ENCODE measurements around the gene KRTAP5-8. TPM values are rescaled to one million over a fixed set of nuclear protein-coding genes. Genes with fewer than 3 reads are reported as not detected.

Gene KRTAP5-8
- total RNA-seq, 1 experiment from 2014 or later: not detected

DNA sequence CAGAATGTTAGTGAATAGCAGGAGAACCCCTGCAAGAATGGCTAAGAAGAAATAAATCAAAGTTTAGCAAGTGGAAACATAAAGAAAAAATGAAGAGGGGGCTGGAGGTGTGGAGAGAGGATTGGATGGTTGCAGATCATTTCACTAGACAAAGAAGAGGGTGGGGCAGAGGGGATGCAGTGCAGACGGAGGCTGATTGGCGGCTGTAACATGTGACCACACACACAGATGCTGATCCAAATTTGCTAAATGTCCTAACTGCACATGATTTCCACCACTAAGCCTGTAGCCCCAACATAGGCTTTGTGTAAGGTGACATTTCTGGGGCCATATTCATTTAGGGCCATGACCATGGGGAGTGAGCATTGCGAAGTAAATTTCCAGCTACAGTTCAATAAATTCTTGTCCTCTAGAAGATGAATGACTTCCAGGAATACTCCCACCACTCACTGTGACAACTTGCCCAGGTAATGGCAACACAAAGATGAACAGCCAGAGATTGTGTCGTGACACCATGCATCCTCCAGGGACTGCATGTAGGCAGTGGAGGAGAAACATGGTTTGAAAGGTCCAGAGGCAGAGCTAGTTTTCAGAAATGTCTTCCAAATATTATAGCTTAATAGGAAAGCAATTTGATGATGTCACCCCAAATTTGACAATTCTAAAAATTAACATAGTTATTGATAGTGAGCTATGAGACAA, 38.0 kb downstream of the KRTAP5-8 start:
- RAD21 ChIA-PET (ENCODE audit: low non-redundant PET in 1 of 2, low total read pairs in 2 of 2, uncharacterized antibody in 2 of 2, unreplicated experiment in 2 of 2): no interaction called here
- no peak overlapping the region for H3K27ac ChIP-seq (ENCODE audit: low read depth, low read length)
- BruUV-seq (replicated peaks): no TSS peak

More for the DNA sequence above, 38.0 kb downstream of the KRTAP5-8 start:
- Histone ChIP-seq H3K9me3 (ENCODE audit: control insufficient read depth in 1 of 2, insufficient read depth in 1 of 2, low read depth in 1 of 2, low read length in 2 of 2) (no peaks in the 10 kb centered on the region), H3K9me2 (ENCODE audit: insufficient read depth) (no peaks in the 10 kb centered on the region), H3K36me3 (ENCODE audit: control insufficient read depth in 1 of 2, insufficient read depth in 2 of 2, low read length in 2 of 2) (no peaks in the 10 kb centered on the region), H3K79me2 (ENCODE audit: insufficient read depth, low read length) (no peaks in the 10 kb centered on the region), H3K4me1 (ENCODE audit: control insufficient read depth in 1 of 2, insufficient read depth in 2 of 2, low read length in 2 of 2) (peaks cover 0 to 4% of the 10 kb centered on the region in 2 experiments; a peak in 1 of 4 replicates), H3K27me3 (ENCODE audit: insufficient read depth, low read length) (peaks cover 7% of the 10 kb centered on the region; the same call in 1 of the 2 replicates), H3K4me2 (ENCODE audit: low read length) (no peak overlapping the region), H3K4me3 (replicated peaks in 1 of 2; ENCODE audit: low read depth in 1 of 2, low read length in 2 of 2) (no peak overlapping the region), H4K20me1 (ENCODE audit: insufficient read depth) (no peaks in the 10 kb centered on the region), H2AFZ (ENCODE audit: low read depth, low read length, poor library complexity, severe bottlenecking) (no peak overlapping the region), H3K9ac (ENCODE audit: low read length) (no peak overlapping the region)
- DNase-seq (ENCODE audit: low read depth, low spot score): no peak
- CTCF ChIA-PET: interaction anchor here (1.4 kb wide), 1 partner anchor 12 kb away, joined by 4 read pairs; no protein-coding TSS in a partner anchor
- TF ChIP-seq POLR2AphosphoS5 (IDR thresholded peaks at IDR 0.05; ENCODE audit: low read depth, low read length) (no peak), POLR2A (IDR thresholded peaks at IDR 0.05; ENCODE audit: borderline replicate concordance, extremely low read depth, insufficient read depth, insufficient read length) (no peak), FOSL1 (IDR thresholded peaks at IDR 0.05; ENCODE audit: low read depth) (no peak), TCF7L2 (IDR thresholded peaks at IDR 0.05; ENCODE audit: borderline replicate concordance, extremely low read depth, insufficient read depth, insufficient read length) (no peak), JUND (IDR thresholded peaks at IDR 0.05) (no peak), CEBPB (IDR thresholded peaks at IDR 0.05; ENCODE audit: low read depth) (no peak), EZH2phosphoT487 (IDR thresholded peaks at IDR 0.05; ENCODE audit: borderline replicate concordance) (no peak), ELF1 (IDR thresholded peaks at IDR 0.05; ENCODE audit: borderline replicate concordance, low read depth) (no peak), EZH2 (IDR thresholded peaks at IDR 0.05) (no peak), EGR1 (IDR thresholded peaks at IDR 0.05; ENCODE audit: low read depth) (no peak), ZNF274 (IDR thresholded peaks at IDR 0.05; ENCODE audit: low read depth, low read length) (no peak), SIN3A (IDR thresholded peaks at IDR 0.05; ENCODE audit: low read depth) (no peak), ZFX (IDR thresholded peaks at IDR 0.05) (no peak), SP1 (IDR thresholded peaks at IDR 0.05; ENCODE audit: low read depth) (no peak)
- TF ChIP-seq, protein P1, sequence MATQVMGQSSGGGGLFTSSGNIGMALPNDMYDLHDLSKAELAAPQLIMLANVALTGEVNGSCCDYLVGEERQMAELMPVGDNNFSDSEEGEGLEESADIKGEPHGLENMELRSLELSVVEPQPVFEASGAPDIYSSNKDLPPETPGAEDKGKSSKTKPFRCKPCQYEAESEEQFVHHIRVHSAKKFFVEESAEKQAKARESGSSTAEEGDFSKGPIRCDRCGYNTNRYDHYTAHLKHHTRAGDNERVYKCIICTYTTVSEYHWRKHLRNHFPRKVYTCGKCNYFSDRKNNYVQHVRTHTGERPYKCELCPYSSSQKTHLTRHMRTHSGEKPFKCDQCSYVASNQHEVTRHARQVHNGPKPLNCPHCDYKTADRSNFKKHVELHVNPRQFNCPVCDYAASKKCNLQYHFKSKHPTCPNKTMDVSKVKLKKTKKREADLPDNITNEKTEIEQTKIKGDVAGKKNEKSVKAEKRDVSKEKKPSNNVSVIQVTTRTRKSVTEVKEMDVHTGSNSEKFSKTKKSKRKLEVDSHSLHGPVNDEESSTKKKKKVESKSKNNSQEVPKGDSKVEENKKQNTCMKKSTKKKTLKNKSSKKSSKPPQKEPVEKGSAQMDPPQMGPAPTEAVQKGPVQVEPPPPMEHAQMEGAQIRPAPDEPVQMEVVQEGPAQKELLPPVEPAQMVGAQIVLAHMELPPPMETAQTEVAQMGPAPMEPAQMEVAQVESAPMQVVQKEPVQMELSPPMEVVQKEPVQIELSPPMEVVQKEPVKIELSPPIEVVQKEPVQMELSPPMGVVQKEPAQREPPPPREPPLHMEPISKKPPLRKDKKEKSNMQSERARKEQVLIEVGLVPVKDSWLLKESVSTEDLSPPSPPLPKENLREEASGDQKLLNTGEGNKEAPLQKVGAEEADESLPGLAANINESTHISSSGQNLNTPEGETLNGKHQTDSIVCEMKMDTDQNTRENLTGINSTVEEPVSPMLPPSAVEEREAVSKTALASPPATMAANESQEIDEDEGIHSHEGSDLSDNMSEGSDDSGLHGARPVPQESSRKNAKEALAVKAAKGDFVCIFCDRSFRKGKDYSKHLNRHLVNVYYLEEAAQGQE (IDR thresholded peaks at IDR 0.05; ENCODE audit: low read depth): no peak
- TF ChIP-seq, protein P2, sequence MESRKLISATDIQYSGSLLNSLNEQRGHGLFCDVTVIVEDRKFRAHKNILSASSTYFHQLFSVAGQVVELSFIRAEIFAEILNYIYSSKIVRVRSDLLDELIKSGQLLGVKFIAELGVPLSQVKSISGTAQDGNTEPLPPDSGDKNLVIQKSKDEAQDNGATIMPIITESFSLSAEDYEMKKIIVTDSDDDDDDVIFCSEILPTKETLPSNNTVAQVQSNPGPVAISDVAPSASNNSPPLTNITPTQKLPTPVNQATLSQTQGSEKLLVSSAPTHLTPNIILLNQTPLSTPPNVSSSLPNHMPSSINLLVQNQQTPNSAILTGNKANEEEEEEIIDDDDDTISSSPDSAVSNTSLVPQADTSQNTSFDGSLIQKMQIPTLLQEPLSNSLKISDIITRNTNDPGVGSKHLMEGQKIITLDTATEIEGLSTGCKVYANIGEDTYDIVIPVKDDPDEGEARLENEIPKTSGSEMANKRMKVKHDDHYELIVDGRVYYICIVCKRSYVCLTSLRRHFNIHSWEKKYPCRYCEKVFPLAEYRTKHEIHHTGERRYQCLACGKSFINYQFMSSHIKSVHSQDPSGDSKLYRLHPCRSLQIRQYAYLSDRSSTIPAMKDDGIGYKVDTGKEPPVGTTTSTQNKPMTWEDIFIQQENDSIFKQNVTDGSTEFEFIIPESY (IDR thresholded peaks at IDR 0.05; ENCODE audit: extremely low read depth, insufficient replicate concordance, low read length): no peak
- TF ChIP-seq, protein P3, sequence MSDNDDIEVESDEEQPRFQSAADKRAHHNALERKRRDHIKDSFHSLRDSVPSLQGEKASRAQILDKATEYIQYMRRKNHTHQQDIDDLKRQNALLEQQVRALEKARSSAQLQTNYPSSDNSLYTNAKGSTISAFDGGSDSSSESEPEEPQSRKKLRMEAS (IDR thresholded peaks at IDR 0.05): no peak
- TF ChIP-seq, protein P4, sequence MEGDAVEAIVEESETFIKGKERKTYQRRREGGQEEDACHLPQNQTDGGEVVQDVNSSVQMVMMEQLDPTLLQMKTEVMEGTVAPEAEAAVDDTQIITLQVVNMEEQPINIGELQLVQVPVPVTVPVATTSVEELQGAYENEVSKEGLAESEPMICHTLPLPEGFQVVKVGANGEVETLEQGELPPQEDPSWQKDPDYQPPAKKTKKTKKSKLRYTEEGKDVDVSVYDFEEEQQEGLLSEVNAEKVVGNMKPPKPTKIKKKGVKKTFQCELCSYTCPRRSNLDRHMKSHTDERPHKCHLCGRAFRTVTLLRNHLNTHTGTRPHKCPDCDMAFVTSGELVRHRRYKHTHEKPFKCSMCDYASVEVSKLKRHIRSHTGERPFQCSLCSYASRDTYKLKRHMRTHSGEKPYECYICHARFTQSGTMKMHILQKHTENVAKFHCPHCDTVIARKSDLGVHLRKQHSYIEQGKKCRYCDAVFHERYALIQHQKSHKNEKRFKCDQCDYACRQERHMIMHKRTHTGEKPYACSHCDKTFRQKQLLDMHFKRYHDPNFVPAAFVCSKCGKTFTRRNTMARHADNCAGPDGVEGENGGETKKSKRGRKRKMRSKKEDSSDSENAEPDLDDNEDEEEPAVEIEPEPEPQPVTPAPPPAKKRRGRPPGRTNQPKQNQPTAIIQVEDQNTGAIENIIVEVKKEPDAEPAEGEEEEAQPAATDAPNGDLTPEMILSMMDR (IDR thresholded peaks at IDR 0.05 in 2 of 3, conservative IDR thresholded peaks at IDR 0.05 in 1 of 3; ENCODE audit: borderline replicate concordance in 1 of 3, insufficient read depth in 1 of 3, low read depth in 2 of 3, low read length in 2 of 3): no peak
- TF ChIP-seq, protein P5, sequence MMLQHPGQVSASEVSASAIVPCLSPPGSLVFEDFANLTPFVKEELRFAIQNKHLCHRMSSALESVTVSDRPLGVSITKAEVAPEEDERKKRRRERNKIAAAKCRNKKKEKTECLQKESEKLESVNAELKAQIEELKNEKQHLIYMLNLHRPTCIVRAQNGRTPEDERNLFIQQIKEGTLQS (IDR thresholded peaks at IDR 0.05): no peak
- intact Hi-C loops (cut with micrococcal nuclease): no loop called here
- POLR2A ChIA-PET: no interaction called here
- ATAC-seq: no peak

Measured in HCT116 (cell line).